Activated T-cell treated with anti-CD3 and anti-CD28 coated beads for 1 hour (primary cell): ENCODE results near the gene RADIL.

ENCODE experiments used
- DNase-seq: peaks from one replicate; pipeline ENCODE4 v3.0.0-alpha.2; 2020; ENCODE audit warnings: low read depth

The RADIL gene

DNA sequence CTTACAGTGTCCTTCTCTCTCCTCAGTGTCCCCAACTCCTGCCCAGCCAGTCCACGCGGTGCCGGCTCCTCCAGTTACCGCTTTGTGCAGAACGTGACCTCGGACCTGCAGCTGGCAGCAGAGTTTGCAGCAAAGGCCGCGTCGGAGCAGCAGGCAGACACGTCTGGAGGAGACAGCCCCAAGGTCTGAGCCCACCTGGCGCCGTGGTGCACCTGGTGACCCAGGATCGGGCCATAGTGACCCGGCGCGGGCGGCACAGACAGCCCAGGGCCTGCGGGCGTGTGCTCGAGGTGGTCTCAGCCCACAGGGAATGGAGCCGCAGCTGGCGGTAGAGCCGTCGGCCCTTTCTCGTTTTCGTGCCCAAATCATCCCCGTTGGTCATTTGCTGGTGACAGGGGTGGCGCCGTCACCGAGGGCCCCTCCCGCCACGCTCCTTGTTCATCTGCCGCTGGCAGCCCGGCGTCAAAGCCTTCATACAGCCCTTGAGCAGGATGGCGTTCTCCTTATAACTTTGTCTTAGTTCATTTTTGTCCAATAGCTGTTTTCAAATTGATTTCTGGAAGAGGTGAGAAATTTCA is 129.0 kb downstream of the RADIL start:
- DNase-seq, result no peak

DNA sequence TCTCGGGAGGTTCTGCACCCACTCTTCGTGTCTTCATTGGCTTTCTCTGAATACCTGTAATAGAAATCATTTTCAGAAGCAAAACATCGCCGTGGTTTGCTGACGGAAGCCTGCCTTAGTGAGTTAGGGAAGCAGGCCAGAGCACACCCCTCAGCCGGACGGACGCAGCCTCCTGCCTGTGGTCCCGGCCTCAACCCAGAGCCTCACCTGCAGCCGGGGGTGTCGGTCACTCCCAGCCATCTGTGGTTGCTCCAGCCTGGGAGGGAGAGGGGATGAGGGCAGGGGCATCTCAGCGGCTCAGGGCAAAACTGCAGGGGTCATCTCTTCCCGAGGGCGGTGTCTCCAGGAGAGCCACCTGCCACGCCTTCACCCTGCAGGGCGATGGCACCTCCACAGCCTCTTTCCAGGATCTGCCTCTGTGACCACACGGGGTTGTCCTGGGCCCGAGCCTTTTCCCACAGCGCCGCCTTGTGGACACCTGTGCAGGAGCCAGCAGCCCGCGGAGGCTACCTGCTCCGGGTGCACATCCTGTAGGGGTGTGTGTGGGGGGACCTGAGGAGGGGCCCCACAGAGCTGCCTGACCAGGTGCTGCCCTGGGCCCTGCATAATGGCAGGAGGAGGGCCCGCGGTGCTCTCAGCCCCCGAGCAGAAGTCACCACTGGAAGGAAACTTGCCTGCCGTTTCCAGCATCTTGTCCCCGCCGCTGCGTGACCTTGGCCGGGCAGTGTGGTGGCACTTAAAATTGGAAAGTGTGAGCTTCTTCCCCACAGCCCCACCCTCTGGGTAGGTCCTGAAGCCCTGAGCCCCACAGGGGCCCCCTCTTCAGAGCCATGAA is 129.7 kb downstream of the RADIL start:
- DNase-seq, result peak; percentile 88

DNA sequence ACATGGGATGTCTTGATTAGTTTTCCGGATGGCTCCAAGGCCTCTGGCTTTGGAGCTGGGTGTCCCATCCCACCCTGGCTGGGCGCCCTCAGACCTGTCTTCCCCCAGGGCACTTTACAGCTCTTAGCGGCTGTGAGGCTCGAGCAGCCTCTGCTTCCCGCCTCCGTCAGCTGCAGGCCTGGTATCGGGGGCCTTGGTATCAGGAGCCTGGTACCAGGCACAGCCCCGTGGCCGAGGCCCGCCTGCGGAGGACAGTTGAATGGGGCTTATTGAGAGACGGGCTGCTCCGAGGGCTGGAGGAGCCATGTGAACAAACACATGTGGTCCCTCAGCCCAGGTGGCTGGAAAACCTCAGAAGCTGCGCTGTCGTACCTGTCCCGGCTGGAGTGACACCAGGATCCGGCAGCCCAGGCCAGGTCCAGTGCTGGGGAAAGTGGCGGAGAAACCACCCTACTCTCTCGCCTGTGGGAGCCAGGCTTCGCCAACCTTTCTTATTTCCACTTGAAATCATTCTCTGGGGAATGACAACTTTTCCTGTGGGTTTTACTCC is 132.0 kb downstream of the RADIL start:
- DNase-seq, result no peak

DNA sequence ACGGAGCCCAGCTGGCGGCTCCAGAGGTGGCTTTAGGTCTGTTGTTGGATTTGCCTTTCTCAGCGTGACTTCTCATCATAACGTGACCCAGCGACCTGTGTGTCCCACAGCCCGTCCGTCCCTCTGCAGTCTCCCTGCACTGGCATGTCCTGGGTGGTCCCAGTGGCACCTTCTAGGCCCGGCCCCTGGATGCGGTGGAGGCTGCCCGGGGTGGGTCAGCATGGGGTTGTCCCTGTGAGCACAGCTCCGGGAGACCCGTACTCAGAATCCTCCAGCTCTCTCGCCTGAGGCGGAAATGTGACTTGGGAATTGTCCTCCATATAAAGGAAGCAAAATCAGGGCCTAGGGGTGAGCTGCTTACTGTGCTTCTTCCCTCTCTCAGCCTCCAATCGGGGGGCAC is 133.7 kb downstream of the RADIL start:
- no peak for DNase-seq

DNA sequence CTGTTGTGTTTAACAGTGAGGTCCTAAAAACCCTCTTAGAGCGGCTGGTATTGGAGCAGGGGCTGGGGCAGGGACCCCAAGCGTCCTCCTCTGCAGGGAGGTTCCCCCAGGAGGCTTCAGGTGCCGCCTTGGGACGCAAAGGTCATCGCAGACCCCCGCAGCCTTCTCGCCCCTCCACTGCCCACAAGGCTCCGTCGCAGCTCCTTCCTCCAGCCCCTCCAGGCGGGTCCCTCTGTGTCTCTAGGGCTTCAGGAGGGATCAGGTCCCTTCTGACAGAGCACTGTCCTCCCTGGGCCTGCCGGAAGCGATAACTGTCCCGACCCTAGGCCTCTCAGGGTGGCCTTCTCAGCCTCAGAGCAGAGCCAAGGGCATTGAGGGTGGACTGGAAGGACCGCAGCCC is 134.2 kb downstream of the RADIL start:
- no peak for DNase-seq
